H1 (cell line): ENCODE results near the gene LGALS4. TPM values are rescaled to one million over a fixed set of nuclear protein-coding genes. Genes with fewer than 3 reads are reported as not detected.

Experiments
- CHD2 ChIP-seq: IDR thresholded peaks from 2 replicates; pipeline ENCODE4 v1.6.1; 2012; ENCODE audit warnings: low read length, improper control_type of control experiment
- KDM4A ChIP-seq: IDR thresholded peaks from one replicate; pipeline ENCODE4 v1.7.1; 2012; ENCODE audit warnings: low read depth, mild to moderate bottlenecking, moderate library complexity, low read length, inconsistent platforms; ENCODE audit not compliant: severe bottlenecking
- NANOG ChIP-seq: IDR thresholded peaks from 2 replicates; pipeline ENCODE4 v1.6.1; 2011; ENCODE audit warnings: low read length, low read depth, mild to moderate bottlenecking, inconsistent platforms; ENCODE audit not compliant: insufficient read depth, poor library complexity, severe bottlenecking
- RAD21 ChIP-seq, 2 experiments: IDR thresholded peaks in 1 of 2; conservative IDR thresholded peaks in 1 of 2; 2 replicates each; pipeline ENCODE4 v1.6.1; 2011; ENCODE audit warnings: low read depth in 2 of 2, low read length in 2 of 2, improper control_type of control experiment in 1 of 2, inconsistent platforms in 1 of 2, mild to moderate bottlenecking in 1 of 2, moderate library complexity in 1 of 2
- RXRA ChIP-seq: IDR thresholded peaks from 2 replicates; pipeline ENCODE4 v1.6.1; 2011; ENCODE audit warnings: low read depth, mild to moderate bottlenecking, low read length, moderate library complexity; ENCODE audit not compliant: insufficient read depth
- SIN3A ChIP-seq, 2 experiments: IDR thresholded peaks in 1 of 2; conservative IDR thresholded peaks in 1 of 2; 2 replicates each; pipeline ENCODE4 v1.6.1; 2011 to 2012; ENCODE audit warnings: low read length in 2 of 2, improper control_type of control experiment in 1 of 2, low read depth in 1 of 2, mild to moderate bottlenecking in 1 of 2
- SRF ChIP-seq: IDR thresholded peaks from 2 replicates; pipeline ENCODE4 v1.6.1; 2011; ENCODE audit warnings: mild to moderate bottlenecking, low read depth, low read length, moderate library complexity
- SUZ12 ChIP-seq: fragments of 200-600 bp; sonication (generic); IDR thresholded peaks from 2 replicates; pipeline ENCODE4 v1.6.1; 2012; ENCODE audit warnings: mild to moderate bottlenecking, inconsistent platforms, low read length, moderate library complexity, mixed read lengths
- polyA plus RNA-seq, 7 experiments: library from polyadenylated mRNA; depleted of rRNA in 3 of 7; stranded (reverse) in 5 of 7; unstranded in 2 of 7; fragments of >200 nt in 5 of 7; fragments of 200-250 nt in 2 of 7; gene quantifications; 1 replicate in 5 of 7; 2 replicates in 1 of 7; 4 replicates in 1 of 7; pipeline versions ENCODE4 v1.2.1 to v1.2.3, GENCODE V29; 2011 to 2013; ENCODE audit warnings: missing spikeins in 2 of 7, mixed read lengths in 2 of 7
- total RNA-seq: library from RNA; stranded (reverse); fragmentation: NEBNext Ultra II Directional; extraction: Animal tissue kit (Norgen Biotek cat#: 25700); gene quantifications from 2 replicates; pipeline ENCODE4 v1.2.1, GENCODE V29; 2021
- TF ChIP-seq, protein P1 (sequence below): fragments of 300-600 bp; sonication (generic); IDR thresholded peaks from 2 replicates; pipeline ENCODE4 v1.7.1; 2012; ENCODE audit warnings: low read length, moderate library complexity, mild to moderate bottlenecking, inconsistent platforms; ENCODE audit not compliant: insufficient replicate concordance

Gene LGALS4
- total and polyA plus RNA-seq, 2 of the 8 experiments (the other 6 are each of a cell fraction or from before 2014, with no cell fraction given), result 0.32 to 0.37 TPM

DNA sequence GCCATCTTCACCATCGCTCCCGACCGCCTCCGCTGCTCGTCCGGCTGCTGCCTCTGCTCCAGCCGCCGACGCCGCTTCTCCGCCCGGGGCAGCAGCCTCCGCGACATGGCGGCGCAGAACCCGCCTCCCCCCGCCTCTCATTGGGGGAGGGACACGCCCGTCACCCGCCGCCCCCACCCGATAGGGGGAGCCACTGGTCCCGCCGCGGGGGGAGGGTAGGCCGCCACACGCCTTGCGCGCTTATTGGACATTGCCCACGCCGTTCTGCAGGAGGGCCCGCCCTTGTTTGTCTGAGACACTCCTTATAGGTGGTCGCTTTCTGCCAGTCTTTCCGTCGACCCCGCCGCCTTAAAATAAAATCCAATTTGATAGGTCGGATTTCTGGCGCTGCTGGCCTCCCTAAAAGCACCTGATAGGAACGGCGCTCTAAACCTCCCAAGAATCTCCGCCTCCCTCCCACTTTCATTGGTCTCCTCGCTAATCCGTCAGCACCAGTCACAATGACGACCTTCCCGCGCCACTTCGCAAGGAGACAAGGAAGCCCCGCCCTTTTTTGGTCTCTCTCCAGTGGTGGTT is 37.2 kb upstream of the LGALS4 start, which contains the start of gene HNRNPL (continued):
- no peak for TF ChIP-seq NANOG
- no peak for TF ChIP-seq SIN3A (conservative IDR thresholded peaks at IDR 0.05 in 1 of 2, IDR thresholded peaks at IDR 0.05 in 1 of 2; ENCODE audit: low read depth in 1 of 2, low read length in 2 of 2)
- TF ChIP-seq CHD2, result peak; percentile 93
- TF ChIP-seq RAD21 (IDR thresholded peaks at IDR 0.05 in 1 of 2, conservative IDR thresholded peaks at IDR 0.05 in 1 of 2; ENCODE audit: low read depth in 2 of 2, low read length in 2 of 2), result no peak
- TF ChIP-seq SRF, result peak; percentile 33; the same call in 1 of the 2 replicates
- peak; percentile 55 for TF ChIP-seq KDM4A
- TF ChIP-seq, protein P1, sequence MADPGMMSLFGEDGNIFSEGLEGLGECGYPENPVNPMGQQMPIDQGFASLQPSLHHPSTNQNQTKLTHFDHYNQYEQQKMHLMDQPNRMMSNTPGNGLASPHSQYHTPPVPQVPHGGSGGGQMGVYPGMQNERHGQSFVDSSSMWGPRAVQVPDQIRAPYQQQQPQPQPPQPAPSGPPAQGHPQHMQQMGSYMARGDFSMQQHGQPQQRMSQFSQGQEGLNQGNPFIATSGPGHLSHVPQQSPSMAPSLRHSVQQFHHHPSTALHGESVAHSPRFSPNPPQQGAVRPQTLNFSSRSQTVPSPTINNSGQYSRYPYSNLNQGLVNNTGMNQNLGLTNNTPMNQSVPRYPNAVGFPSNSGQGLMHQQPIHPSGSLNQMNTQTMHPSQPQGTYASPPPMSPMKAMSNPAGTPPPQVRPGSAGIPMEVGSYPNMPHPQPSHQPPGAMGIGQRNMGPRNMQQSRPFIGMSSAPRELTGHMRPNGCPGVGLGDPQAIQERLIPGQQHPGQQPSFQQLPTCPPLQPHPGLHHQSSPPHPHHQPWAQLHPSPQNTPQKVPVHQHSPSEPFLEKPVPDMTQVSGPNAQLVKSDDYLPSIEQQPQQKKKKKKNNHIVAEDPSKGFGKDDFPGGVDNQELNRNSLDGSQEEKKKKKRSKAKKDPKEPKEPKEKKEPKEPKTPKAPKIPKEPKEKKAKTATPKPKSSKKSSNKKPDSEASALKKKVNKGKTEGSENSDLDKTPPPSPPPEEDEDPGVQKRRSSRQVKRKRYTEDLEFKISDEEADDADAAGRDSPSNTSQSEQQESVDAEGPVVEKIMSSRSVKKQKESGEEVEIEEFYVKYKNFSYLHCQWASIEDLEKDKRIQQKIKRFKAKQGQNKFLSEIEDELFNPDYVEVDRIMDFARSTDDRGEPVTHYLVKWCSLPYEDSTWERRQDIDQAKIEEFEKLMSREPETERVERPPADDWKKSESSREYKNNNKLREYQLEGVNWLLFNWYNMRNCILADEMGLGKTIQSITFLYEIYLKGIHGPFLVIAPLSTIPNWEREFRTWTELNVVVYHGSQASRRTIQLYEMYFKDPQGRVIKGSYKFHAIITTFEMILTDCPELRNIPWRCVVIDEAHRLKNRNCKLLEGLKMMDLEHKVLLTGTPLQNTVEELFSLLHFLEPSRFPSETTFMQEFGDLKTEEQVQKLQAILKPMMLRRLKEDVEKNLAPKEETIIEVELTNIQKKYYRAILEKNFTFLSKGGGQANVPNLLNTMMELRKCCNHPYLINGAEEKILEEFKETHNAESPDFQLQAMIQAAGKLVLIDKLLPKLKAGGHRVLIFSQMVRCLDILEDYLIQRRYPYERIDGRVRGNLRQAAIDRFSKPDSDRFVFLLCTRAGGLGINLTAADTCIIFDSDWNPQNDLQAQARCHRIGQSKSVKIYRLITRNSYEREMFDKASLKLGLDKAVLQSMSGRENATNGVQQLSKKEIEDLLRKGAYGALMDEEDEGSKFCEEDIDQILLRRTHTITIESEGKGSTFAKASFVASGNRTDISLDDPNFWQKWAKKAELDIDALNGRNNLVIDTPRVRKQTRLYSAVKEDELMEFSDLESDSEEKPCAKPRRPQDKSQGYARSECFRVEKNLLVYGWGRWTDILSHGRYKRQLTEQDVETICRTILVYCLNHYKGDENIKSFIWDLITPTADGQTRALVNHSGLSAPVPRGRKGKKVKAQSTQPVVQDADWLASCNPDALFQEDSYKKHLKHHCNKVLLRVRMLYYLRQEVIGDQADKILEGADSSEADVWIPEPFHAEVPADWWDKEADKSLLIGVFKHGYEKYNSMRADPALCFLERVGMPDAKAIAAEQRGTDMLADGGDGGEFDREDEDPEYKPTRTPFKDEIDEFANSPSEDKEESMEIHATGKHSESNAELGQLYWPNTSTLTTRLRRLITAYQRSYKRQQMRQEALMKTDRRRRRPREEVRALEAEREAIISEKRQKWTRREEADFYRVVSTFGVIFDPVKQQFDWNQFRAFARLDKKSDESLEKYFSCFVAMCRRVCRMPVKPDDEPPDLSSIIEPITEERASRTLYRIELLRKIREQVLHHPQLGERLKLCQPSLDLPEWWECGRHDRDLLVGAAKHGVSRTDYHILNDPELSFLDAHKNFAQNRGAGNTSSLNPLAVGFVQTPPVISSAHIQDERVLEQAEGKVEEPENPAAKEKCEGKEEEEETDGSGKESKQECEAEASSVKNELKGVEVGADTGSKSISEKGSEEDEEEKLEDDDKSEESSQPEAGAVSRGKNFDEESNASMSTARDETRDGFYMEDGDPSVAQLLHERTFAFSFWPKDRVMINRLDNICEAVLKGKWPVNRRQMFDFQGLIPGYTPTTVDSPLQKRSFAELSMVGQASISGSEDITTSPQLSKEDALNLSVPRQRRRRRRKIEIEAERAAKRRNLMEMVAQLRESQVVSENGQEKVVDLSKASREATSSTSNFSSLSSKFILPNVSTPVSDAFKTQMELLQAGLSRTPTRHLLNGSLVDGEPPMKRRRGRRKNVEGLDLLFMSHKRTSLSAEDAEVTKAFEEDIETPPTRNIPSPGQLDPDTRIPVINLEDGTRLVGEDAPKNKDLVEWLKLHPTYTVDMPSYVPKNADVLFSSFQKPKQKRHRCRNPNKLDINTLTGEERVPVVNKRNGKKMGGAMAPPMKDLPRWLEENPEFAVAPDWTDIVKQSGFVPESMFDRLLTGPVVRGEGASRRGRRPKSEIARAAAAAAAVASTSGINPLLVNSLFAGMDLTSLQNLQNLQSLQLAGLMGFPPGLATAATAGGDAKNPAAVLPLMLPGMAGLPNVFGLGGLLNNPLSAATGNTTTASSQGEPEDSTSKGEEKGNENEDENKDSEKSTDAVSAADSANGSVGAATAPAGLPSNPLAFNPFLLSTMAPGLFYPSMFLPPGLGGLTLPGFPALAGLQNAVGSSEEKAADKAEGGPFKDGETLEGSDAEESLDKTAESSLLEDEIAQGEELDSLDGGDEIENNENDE, result no peak
- TF ChIP-seq RXRA, result no peak
- TF ChIP-seq SUZ12, result no peak
